Measurements from ENCODE around the gene FASN. TPM values are rescaled to one million over a fixed set of nuclear protein-coding genes. Genes with fewer than 3 reads are reported as not detected.

Gene FASN
- total RNA-seq, 1 experiment from 2014 or later = 433 TPM

GRCh38 chr17:82053130-82053529 lies 44.9 kb downstream of the FASN start:
- H3K9me3 Mint-ChIP-seq = no peaks in the 10 kb centered on the region
- Histone ChIP-seq H3K14ac (ENCODE audit: insufficient read depth, low read length) (no peak overlapping the region), H3K27me3 (ENCODE audit: insufficient read depth, low read length) (no peaks in the 10 kb centered on the region), H3K9ac (ENCODE audit: extremely low read depth, insufficient read length, low read length) (no peak overlapping the region), H2AFZ (ENCODE audit: low read length) (no peak overlapping the region), H2BK20ac (ENCODE audit: low read depth, low read length, poor library complexity, severe bottlenecking) (no peak overlapping the region), H4K5ac (ENCODE audit: insufficient read length, low read depth, low read length) (no peak overlapping the region), H3K18ac (ENCODE audit: insufficient read length, low read depth, low read length) (no peak overlapping the region), H3T11ph (ENCODE audit: low read length) (no peak overlapping the region), H3K4me1 (ENCODE audit: insufficient read depth, low read length) (no peaks in the 10 kb centered on the region), H3K27ac (ENCODE audit: insufficient read length, low read depth, low read length) (no peak overlapping the region), H3K79me2 (ENCODE audit: insufficient read depth, low read length) (no peaks in the 10 kb centered on the region), H3K9me3 (ENCODE audit: control insufficient read depth, low read depth, low read length) (no peaks in the 10 kb centered on the region), H3K56ac (ENCODE audit: insufficient read length, low read depth, low read length) (no peak overlapping the region), H4K91ac (ENCODE audit: insufficient read length, low read depth, low read length) (no peak overlapping the region), H3K23me2 (ENCODE audit: insufficient read length, low read depth, low read length, poor library complexity, severe bottlenecking) (no peaks in the 10 kb centered on the region), H2BK15ac (ENCODE audit: low read depth, low read length) (no peak overlapping the region), H3K4me2 (ENCODE audit: insufficient read depth, insufficient read length, low read length) (peak overlapping the region; percentile 72), H3K4ac (ENCODE audit: low read depth, low read length) (no peak overlapping the region), H3K79me1 (ENCODE audit: insufficient read depth, low read depth, low read length, poor library complexity, severe bottlenecking) (peaks cover 2% of the 10 kb centered on the region), H3K23ac (ENCODE audit: insufficient read length, low read depth, low read length) (no peak overlapping the region), H2BK120ac (ENCODE audit: low read depth, low read length, poor library complexity, severe bottlenecking) (no peak overlapping the region), H4K20me1 (ENCODE audit: control insufficient read depth, insufficient read depth, insufficient read length) (peaks cover 3% of the 10 kb centered on the region), H2BK5ac (ENCODE audit: insufficient read length, low read length) (no peak overlapping the region), H4K8ac (replicated peaks; ENCODE audit: insufficient read length, low read depth, low read length) (no peak overlapping the region), H2AK5ac (ENCODE audit: insufficient read length, low read length) (no peak overlapping the region), H2BK12ac (ENCODE audit: insufficient read length, low read depth, low read length) (no peak overlapping the region)
- no peak for DNase-seq
- WGBS (ENCODE audit: extremely low coverage, insufficient read length, low lambda C conversion rate) = no CpG with 5 or more reads among the region's 19 CpGs
- H3K27ac Mint-ChIP-seq = no peak overlapping the region
- H3K27me3 Mint-ChIP-seq (ENCODE audit: low read depth) = no peaks in the 10 kb centered on the region; the same call in 1 of the 2 replicates
- TF ChIP-seq CTCF (conservative IDR thresholded peaks at IDR 0.05) = no peak
- peak overlapping the region; percentile 83 to 89 for H3K4me3 Mint-ChIP-seq
- peaks cover 4 to 44% (median 39%) of the 10 kb centered on the region in 3 experiments; a peak in 5 of 7 replicates for H3K36me3 Mint-ChIP-seq (ENCODE audit: insufficient read depth in 1 of 3, low read depth in 3 of 3)
- H3K4me1 Mint-ChIP-seq = peaks cover 0 to 13% of the 10 kb centered on the region in 2 experiments; a peak in 2 of 4 replicates

All from H9 (cell line).